Measurements from ENCODE around the gene A3GALT2. TPM values are rescaled to one million over a fixed set of nuclear protein-coding genes. Genes with fewer than 3 reads are reported as not detected.

Gene A3GALT2
- polyA plus RNA-seq, 3 donors = not detected

DNA sequence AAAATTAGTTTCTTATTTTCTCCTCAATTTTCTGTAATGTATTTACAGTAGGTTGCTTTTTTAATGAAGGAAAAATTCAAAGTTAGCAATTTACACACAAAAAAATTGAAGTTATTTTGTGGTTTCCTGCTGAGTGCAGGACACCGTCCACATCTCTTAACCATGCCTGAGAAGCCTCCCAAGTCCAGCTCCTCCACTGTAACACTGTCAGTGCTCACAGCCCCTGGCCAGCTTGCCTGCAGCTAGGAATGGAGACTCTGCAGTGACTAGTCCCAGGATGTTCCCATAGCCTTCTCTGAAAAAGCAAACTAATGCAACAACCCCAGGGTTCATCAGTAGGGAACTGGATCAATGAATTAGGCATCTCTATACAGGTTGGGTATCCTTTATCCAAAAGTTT is 3.5 kb downstream of the A3GALT2 start:
- Histone ChIP-seq H3K4me1 (ENCODE audit: control insufficient read depth in 1 of 2, insufficient read depth in 2 of 2, low read length in 2 of 2) (no peaks in the 10 kb centered on the region), H4K20me1 (ENCODE audit: insufficient read depth, low read length) (peaks cover 7% of the 10 kb centered on the region), H3K27me3 (ENCODE audit: control insufficient read depth in 2 of 2, insufficient read depth in 2 of 2, low read length in 2 of 2) (peaks cover 0 to 3% of the 10 kb centered on the region in 2 donors), H3K36me3 (replicated peaks in 1 of 2; ENCODE audit: control insufficient read depth in 1 of 2, insufficient read depth in 2 of 2, low read length in 2 of 2) (peaks cover 4 to 5% of the 10 kb centered on the region in 2 donors), H3K79me2 (ENCODE audit: insufficient read depth, low read length) (no peaks in the 10 kb centered on the region), H3K9ac (ENCODE audit: insufficient read depth, low read length, poor library complexity, severe bottlenecking) (no peak overlapping the region), H3K4me2 (replicated peaks; ENCODE audit: extremely low read depth, low read length, poor library complexity, severe bottlenecking) (no peak overlapping the region), H3K27ac (ENCODE audit: low read depth in 1 of 2, low read length in 2 of 2) (no peak overlapping the region), H3K9me3 (replicated peaks in 1 of 2; ENCODE audit: control insufficient read depth in 1 of 2, insufficient read depth in 1 of 2, low read length in 2 of 2) (no peaks in the 10 kb centered on the region), H3K4me3 (replicated peaks in 1 of 3; ENCODE audit: low read depth in 2 of 3, low read length in 3 of 3) (no peak overlapping the region), H2AFZ (ENCODE audit: insufficient read depth, low read depth, low read length, poor library complexity, severe bottlenecking) (no peak overlapping the region)
- H3K9me3 Mint-ChIP-seq = peaks cover 0 to 3% (median 0%) of the 10 kb centered on the region in 7 donors
- no CpG with 5 or more reads among the region's 1 CpG for WGBS (ENCODE audit: insufficient coverage)
- TF ChIP-seq, protein P1, sequence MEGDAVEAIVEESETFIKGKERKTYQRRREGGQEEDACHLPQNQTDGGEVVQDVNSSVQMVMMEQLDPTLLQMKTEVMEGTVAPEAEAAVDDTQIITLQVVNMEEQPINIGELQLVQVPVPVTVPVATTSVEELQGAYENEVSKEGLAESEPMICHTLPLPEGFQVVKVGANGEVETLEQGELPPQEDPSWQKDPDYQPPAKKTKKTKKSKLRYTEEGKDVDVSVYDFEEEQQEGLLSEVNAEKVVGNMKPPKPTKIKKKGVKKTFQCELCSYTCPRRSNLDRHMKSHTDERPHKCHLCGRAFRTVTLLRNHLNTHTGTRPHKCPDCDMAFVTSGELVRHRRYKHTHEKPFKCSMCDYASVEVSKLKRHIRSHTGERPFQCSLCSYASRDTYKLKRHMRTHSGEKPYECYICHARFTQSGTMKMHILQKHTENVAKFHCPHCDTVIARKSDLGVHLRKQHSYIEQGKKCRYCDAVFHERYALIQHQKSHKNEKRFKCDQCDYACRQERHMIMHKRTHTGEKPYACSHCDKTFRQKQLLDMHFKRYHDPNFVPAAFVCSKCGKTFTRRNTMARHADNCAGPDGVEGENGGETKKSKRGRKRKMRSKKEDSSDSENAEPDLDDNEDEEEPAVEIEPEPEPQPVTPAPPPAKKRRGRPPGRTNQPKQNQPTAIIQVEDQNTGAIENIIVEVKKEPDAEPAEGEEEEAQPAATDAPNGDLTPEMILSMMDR (IDR thresholded peaks at IDR 0.05) = no peak
- peaks cover 11 to 16% (median 12%) of the 10 kb centered on the region in 3 donors for H3K27me3 Mint-ChIP-seq (ENCODE audit: low read depth in 3 of 3)
- peaks cover 3 to 10% of the 10 kb centered on the region in 2 donors for H3K36me3 Mint-ChIP-seq
- no peak overlapping the region for H3K4me3 Mint-ChIP-seq
- DNase-seq = no peak
- no peak overlapping the region for H3K27ac Mint-ChIP-seq
- intact Hi-C loops (cut with micrococcal nuclease) = no loop called here
- H3K4me1 Mint-ChIP-seq = no peaks in the 10 kb centered on the region

DNA sequence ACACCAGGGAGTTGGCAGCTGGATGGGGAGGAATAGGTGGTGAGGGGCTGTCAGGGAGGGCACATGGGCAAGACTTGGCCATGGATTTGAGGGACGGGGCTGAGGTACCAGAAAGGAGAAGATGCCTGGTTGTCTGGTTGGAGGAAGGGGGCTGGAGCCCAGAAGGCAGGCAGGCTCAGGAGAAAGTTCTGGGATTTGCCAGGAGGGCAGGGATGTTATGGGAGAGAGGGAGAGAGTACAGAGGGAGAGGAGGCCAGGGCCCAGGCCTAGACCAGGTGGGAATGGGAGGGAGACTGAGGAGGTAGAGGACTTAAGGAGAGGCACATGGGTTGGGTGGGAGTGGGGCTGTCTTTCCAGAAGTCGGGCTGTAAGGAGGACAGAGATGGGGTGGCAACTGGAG is 4.3 kb downstream of the A3GALT2 start:
- Mint-ChIP-seq H3K9me3 (peaks cover 0 to 3% (median 0%) of the 10 kb centered on the region in 7 donors), H3K36me3 (peaks cover 1 to 4% of the 10 kb centered on the region in 2 donors), H3K4me3 (no peak overlapping the region), H3K4me1 (no peaks in the 10 kb centered on the region), H3K27ac (no peak overlapping the region), H3K27me3 (ENCODE audit: low read depth in 3 of 3) (peaks cover 11 to 16% (median 12%) of the 10 kb centered on the region in 3 donors)
- H2AFZ ChIP-seq (ENCODE audit: insufficient read depth, low read depth, low read length, poor library complexity, severe bottlenecking) = no peak overlapping the region
- intact Hi-C loops (cut with micrococcal nuclease) = no loop called here
- no peak overlapping the region for H3K4me2 ChIP-seq (replicated peaks; ENCODE audit: extremely low read depth, low read length, poor library complexity, severe bottlenecking)
- TF ChIP-seq, protein P1 (IDR thresholded peaks at IDR 0.05) = no peak
- H3K79me2 ChIP-seq (ENCODE audit: insufficient read depth, low read length) = no peaks in the 10 kb centered on the region
- H3K27ac ChIP-seq (ENCODE audit: low read depth in 1 of 2, low read length in 2 of 2) = no peak overlapping the region
- peaks cover 7% of the 10 kb centered on the region for H4K20me1 ChIP-seq (ENCODE audit: insufficient read depth, low read length)
- H3K9me3 ChIP-seq (replicated peaks in 1 of 2; ENCODE audit: control insufficient read depth in 1 of 2, insufficient read depth in 1 of 2, low read length in 2 of 2) = no peaks in the 10 kb centered on the region
- H3K27me3 ChIP-seq (ENCODE audit: control insufficient read depth in 2 of 2, insufficient read depth in 2 of 2, low read length in 2 of 2) = peaks cover 0 to 3% of the 10 kb centered on the region in 2 donors
- 93% methylated on average over 1 of the region's 2 CpGs for WGBS (ENCODE audit: insufficient coverage)
- no peak for DNase-seq
- H3K4me3 ChIP-seq (replicated peaks in 1 of 3; ENCODE audit: low read depth in 2 of 3, low read length in 3 of 3) = no peak overlapping the region
- peaks cover 0 to 2% of the 10 kb centered on the region in 2 donors for H3K36me3 ChIP-seq (replicated peaks in 1 of 2; ENCODE audit: control insufficient read depth in 1 of 2, insufficient read depth in 2 of 2, low read length in 2 of 2)
- no peaks in the 10 kb centered on the region for H3K4me1 ChIP-seq (ENCODE audit: control insufficient read depth in 1 of 2, insufficient read depth in 2 of 2, low read length in 2 of 2)
- no peak overlapping the region for H3K9ac ChIP-seq (ENCODE audit: insufficient read depth, low read length, poor library complexity, severe bottlenecking)

Data from CD14-positive monocyte (primary cell).